Peyer's patch (tissue), 4 donors: ENCODE measurements around the gene SLC22A17.

Experiments
- CTCF ChIP-seq, 6 experiments: fragments of 450-650 bp in 4 of 6; fragments of 200-600 bp in 2 of 6; sonication (generic) in 1 of 6; IDR thresholded peaks; one replicate each; pipeline ENCODE4 v1.5.1; 2017 to 2019; ENCODE audit warnings: antibody characterized with exemption in 6 of 6, mild to moderate bottlenecking in 3 of 6, moderate library complexity in 1 of 6
- POLR2A ChIP-seq, 2 donors: fragments of 450-650 bp; IDR thresholded peaks; one replicate each; pipeline ENCODE4 v1.5.1; 2017; ENCODE audit warnings: antibody characterized with exemption in 2 of 2, mild to moderate bottlenecking in 2 of 2, moderate library complexity in 2 of 2

DNA sequence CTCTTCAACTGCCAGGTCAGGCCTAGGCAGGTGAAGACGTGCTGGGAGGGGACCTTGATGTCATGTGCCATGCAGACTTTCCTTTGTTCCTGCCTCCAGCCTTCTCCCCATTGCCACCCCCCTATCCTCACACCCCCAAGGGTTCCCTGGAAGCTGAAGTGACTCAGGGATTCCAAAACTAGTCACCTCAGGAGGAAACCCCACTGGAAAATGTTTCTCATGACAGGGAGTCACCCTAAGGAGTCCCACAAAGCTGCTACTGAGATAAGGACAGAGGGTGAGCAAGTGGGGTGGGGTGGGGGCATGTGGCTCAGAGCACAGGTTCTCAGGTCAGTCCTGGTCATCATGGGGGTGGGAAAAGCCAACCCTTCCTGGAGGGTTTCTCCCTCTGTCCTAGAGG is 17.5 kb upstream of the SLC22A17 start:
- TF ChIP-seq CTCF (IDR thresholded peaks at IDR 0.05) (no peak), POLR2A (IDR thresholded peaks at IDR 0.05) (no peak)
